Panc1 (cell line): ENCODE results near the gene DOCK4. TPM values are rescaled to one million over a fixed set of nuclear protein-coding genes. Genes with fewer than 3 reads are reported as not detected.

Source experiments
- ATAC-seq: fragments of 200-7000 bp; cut with Tn5 transposase; 2 replicates; pipeline ENCODE4 v1.9.1; 2020; ENCODE audit warnings: mild to moderate bottlenecking, moderate library complexity
- BruUV-seq: library from RNA; stranded (reverse); fragments of 400-500 nt; replicated peaks from 2 replicates; lab custom pipeline; 2021; lab: Mats Ljungman, UMichigan
- CTCF ChIA-PET: fragments of 300-600 bp; sonication (Branson Sonifier 250); formaldehyde crosslinking; loops from one replicate; lab custom pipeline; 2022; ENCODE audit warnings: antibody characterized with exemption; lab: Charles Lee
- POLR2A ChIA-PET: fragments of 300-600 bp; sonication (Branson Sonifier 250); formaldehyde crosslinking; loops from one replicate; lab custom pipeline; 2022; ENCODE audit warnings: antibody characterized with exemption; lab: Charles Lee
- DNase-seq: peaks from one replicate; pipeline ENCODE4 v3.0.0-alpha.2; 2010; ENCODE audit warnings: low read depth, low spot score
- H3K27ac ChIP-seq: 2 replicates; pipeline ENCODE4 v1.5.1; 2011; ENCODE audit warnings: mild to moderate bottlenecking, low read length, inconsistent platforms
- H3K27me3 ChIP-seq: fragments of 200-500 bp; sonication (Bioruptor generic); 2 replicates; pipeline ENCODE4 v1.6.0; 2014; ENCODE audit warnings: low read length, inconsistent platforms; ENCODE audit not compliant: control insufficient read depth, insufficient read depth
- H3K36me3 ChIP-seq: fragments of 200-500 bp; sonication (Bioruptor generic); 2 replicates; pipeline ENCODE4 v1.5.1; 2014; ENCODE audit warnings: inconsistent platforms, mild to moderate bottlenecking, low read length, moderate library complexity; ENCODE audit not compliant: control insufficient read depth, insufficient read depth
- H3K4me1 ChIP-seq: 2 replicates; pipeline ENCODE4 v1.5.1; 2011; ENCODE audit warnings: inconsistent platforms, mild to moderate bottlenecking, low read length, moderate library complexity; ENCODE audit not compliant: control insufficient read depth, insufficient read depth
- H3K4me3 ChIP-seq, 2 experiments: 2 replicates each; pipeline ENCODE4 v1.5.1; 2011 to 2012; ENCODE audit warnings: low read depth in 2 of 2, low read length in 2 of 2, mild to moderate bottlenecking in 2 of 2, inconsistent platforms in 1 of 2, moderate library complexity in 1 of 2
- H3K9me3 ChIP-seq: fragments of 200-500 bp; sonication (Bioruptor generic); 2 replicates; pipeline ENCODE4 v1.5.1; 2014; ENCODE audit warnings: low read depth, mild to moderate bottlenecking, inconsistent platforms, low read length, moderate library complexity; ENCODE audit not compliant: control insufficient read depth, insufficient read depth
- POLR2AphosphoS5 ChIP-seq: IDR thresholded peaks from 2 replicates; pipeline ENCODE4 v1.6.1; 2012; ENCODE audit warnings: mild to moderate bottlenecking, low read depth, low read length, moderate library complexity
- SIN3A ChIP-seq: IDR thresholded peaks from 2 replicates; pipeline ENCODE4 v1.6.1; 2012; ENCODE audit warnings: low read depth, mild to moderate bottlenecking, low read length, moderate library complexity, borderline replicate concordance; ENCODE audit not compliant: insufficient read depth
- TCF7L2 ChIP-seq: IDR thresholded peaks from 2 replicates; pipeline ENCODE4 v1.6.1; 2011; ENCODE audit warnings: mild to moderate bottlenecking, low read depth, low read length, inconsistent platforms
- in situ Hi-C: cut with HindIII; loops from 2 replicates; pipeline ENCODE4 v1.10.0; 2016; ENCODE audit warnings: low sequenced_read_pairs, low pct_unique_long_range_greater_than_20kb
- intact Hi-C: fragments of 100-400 bp; cut with micrococcal nuclease; formaldehyde crosslinking; loops from one replicate; pipeline ENCODE4 v1.10.0; 2022; ENCODE audit not compliant: unreplicated experiment
- total RNA-seq: library from RNA; stranded (reverse); gene quantifications from one replicate; pipeline ENCODE4 v1.2.1, GENCODE V29; 2021; ENCODE audit not compliant: unreplicated experiment
- TF ChIP-seq, protein P1 (sequence below): fragments of 450-650 bp; IDR thresholded peaks from 2 replicates; pipeline ENCODE4 v1.5.1; 2017; ENCODE audit warnings: mild to moderate bottlenecking
- TF ChIP-seq, protein P2 (sequence below), 2 experiments: IDR thresholded peaks; 2 replicates each; pipeline ENCODE4 v1.6.1; 2011 to 2012; ENCODE audit warnings: low read depth in 2 of 2, control low read depth in 1 of 2, low read length in 1 of 2, mild to moderate bottlenecking in 1 of 2, moderate library complexity in 1 of 2; ENCODE audit not compliant: insufficient read depth in 1 of 2

DOCK4 gene
- total RNA-seq, 1 experiment from 2014 or later: 10.8 TPM

DNA sequence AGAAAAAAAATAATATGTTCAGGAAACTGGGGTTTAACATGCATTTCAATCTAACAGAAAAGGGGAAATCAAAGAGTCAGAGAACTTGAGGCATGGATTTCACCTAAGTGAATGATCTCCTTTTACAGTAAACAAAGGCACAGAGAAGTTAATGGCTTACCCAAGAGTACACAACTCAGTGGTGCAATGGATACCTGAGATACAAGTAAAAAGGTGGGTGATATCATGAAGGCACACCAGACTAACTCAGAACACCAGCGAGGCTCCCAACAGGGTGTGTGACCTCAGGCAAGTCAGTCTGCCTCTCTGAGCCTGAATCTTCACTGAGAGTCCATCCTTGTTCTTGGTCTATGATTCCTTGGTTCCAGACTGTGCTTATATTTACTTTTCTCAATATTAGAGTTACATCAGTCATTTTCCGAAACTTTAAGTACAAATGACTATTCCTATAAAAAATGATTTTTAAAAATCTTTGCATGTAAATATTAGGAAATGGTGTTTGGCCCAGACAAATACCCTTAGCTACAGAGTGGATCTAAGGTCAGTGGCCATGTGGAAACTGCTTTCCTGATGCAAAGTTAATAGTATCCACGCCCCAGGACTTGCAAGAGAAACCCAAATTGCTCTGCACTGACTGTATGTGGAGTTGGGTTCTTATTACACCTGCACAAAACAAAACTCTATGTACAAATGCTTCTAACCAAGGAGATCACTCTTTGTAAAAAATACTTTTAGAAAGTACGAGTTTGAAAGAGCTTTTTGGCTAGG is 361.1 kb downstream of the DOCK4 start:
- CTCF ChIA-PET: no interaction called here
- ATAC-seq (no peak), DNase-seq (no peak)
- POLR2A ChIA-PET: no interaction called here
- no TSS peak for BruUV-seq
- H3K4me3 ChIP-seq: no peak overlapping the region
- no peaks in the 10 kb centered on the region for H3K4me1 ChIP-seq
- in situ Hi-C loops (no loop called here), intact Hi-C loops (no loop called here)
- TF ChIP-seq TCF7L2: no peak
- TF ChIP-seq, protein P1, sequence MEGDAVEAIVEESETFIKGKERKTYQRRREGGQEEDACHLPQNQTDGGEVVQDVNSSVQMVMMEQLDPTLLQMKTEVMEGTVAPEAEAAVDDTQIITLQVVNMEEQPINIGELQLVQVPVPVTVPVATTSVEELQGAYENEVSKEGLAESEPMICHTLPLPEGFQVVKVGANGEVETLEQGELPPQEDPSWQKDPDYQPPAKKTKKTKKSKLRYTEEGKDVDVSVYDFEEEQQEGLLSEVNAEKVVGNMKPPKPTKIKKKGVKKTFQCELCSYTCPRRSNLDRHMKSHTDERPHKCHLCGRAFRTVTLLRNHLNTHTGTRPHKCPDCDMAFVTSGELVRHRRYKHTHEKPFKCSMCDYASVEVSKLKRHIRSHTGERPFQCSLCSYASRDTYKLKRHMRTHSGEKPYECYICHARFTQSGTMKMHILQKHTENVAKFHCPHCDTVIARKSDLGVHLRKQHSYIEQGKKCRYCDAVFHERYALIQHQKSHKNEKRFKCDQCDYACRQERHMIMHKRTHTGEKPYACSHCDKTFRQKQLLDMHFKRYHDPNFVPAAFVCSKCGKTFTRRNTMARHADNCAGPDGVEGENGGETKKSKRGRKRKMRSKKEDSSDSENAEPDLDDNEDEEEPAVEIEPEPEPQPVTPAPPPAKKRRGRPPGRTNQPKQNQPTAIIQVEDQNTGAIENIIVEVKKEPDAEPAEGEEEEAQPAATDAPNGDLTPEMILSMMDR: no peak
- TF ChIP-seq POLR2AphosphoS5: no peak
- TF ChIP-seq, protein P2, sequence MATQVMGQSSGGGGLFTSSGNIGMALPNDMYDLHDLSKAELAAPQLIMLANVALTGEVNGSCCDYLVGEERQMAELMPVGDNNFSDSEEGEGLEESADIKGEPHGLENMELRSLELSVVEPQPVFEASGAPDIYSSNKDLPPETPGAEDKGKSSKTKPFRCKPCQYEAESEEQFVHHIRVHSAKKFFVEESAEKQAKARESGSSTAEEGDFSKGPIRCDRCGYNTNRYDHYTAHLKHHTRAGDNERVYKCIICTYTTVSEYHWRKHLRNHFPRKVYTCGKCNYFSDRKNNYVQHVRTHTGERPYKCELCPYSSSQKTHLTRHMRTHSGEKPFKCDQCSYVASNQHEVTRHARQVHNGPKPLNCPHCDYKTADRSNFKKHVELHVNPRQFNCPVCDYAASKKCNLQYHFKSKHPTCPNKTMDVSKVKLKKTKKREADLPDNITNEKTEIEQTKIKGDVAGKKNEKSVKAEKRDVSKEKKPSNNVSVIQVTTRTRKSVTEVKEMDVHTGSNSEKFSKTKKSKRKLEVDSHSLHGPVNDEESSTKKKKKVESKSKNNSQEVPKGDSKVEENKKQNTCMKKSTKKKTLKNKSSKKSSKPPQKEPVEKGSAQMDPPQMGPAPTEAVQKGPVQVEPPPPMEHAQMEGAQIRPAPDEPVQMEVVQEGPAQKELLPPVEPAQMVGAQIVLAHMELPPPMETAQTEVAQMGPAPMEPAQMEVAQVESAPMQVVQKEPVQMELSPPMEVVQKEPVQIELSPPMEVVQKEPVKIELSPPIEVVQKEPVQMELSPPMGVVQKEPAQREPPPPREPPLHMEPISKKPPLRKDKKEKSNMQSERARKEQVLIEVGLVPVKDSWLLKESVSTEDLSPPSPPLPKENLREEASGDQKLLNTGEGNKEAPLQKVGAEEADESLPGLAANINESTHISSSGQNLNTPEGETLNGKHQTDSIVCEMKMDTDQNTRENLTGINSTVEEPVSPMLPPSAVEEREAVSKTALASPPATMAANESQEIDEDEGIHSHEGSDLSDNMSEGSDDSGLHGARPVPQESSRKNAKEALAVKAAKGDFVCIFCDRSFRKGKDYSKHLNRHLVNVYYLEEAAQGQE (IDR thresholded peaks at IDR 0.05; ENCODE audit: insufficient read depth in 1 of 2, low read depth in 2 of 2, low read length in 1 of 2): no peak
- TF ChIP-seq SIN3A: no peak
- H3K27ac ChIP-seq: no peak overlapping the region
- H3K9me3 ChIP-seq: no peaks in the 10 kb centered on the region
- H3K27me3 ChIP-seq: no peaks in the 10 kb centered on the region
- no peaks in the 10 kb centered on the region for H3K36me3 ChIP-seq

DNA sequence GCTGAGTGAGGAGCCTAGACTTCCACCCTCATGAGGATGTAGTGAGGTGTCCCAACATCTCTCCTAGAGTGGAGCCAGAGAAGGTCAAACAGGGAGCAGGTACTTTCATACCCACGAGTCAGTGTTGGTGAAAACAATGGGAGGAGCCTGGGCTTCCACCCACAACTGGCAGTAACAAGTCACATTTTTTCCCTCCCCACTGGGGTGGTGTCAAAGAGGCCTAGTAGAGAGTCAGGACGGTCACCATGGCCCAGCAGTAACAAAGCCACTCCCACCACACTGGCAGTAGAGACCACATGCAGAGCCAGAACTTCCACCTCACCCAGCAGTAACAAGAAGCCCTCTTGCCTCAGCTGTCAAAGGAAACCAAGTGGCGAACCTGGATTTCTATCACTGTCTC is 363.7 kb downstream of the DOCK4 start:
- H3K4me1 ChIP-seq: no peaks in the 10 kb centered on the region
- ChIA-PET CTCF (no interaction called here), POLR2A (no interaction called here)
- no peaks in the 10 kb centered on the region for H3K36me3 ChIP-seq
- TF ChIP-seq SIN3A: no peak
- no peak for TF ChIP-seq TCF7L2
- no peak for TF ChIP-seq POLR2AphosphoS5
- TF ChIP-seq, protein P1: no peak
- TF ChIP-seq, protein P2 (IDR thresholded peaks at IDR 0.05; ENCODE audit: insufficient read depth in 1 of 2, low read depth in 2 of 2, low read length in 1 of 2): no peak
- H3K9me3 ChIP-seq: no peaks in the 10 kb centered on the region
- no peaks in the 10 kb centered on the region for H3K27me3 ChIP-seq
- no peak overlapping the region for H3K4me3 ChIP-seq
- DNase-seq (no peak), ATAC-seq (no peak)
- no TSS peak for BruUV-seq
- no peak overlapping the region for H3K27ac ChIP-seq
- in situ Hi-C loops: no loop called here
- intact Hi-C loops: no loop called here
